ENCODE data around the gene ATP6V1G3.

The ATP6V1G3 gene

DNA sequence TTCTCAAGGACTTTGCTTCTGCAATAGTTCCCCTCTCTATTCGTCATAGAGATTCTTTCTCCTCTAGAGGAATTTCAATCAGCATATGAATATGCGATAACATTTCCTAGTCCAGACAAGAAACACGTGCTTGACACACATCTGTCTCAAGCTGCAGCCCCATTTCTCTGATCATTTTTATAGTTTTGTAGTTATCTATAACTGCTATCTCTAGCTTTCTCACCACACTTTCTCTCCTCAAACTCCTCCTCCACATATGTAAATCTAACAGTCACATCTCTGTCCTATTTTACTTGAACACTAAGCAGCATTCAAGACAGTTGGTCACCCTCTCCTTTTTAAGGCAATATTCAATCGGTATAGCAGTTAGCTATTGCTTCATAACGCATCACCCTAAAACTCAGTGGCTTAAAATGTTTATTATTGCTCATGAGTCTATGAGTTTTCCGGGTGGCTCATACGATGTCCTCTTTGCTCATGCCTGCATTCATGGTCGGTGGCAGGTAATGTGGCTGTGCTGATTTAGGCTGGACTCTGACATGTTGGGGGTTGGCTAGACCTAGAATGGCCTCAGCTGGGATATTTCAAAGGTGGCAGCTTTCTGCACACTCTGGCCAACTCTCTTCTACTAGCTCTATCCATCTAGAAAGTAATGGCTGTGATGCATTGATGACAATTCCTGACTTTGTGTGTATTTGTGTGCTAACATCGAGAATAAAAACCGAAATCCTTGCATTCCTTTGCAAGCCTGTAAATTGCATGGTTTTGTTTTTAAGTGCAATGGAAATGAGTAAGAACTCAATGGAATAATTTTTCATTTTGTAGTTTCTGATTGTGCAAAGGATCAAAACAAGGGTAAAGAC is 20.6 kb downstream of the ATP6V1G3 start:
- no peak overlapping the region for H3K27ac ChIP-seq (ENCODE audit: low read length)
- no peak overlapping the region for H3K4me3 ChIP-seq (ENCODE audit: low read length)
- H3K9ac ChIP-seq (ENCODE audit: low read depth, low read length), result no peak overlapping the region
- peaks cover 19% of the 10 kb centered on the region for H3K4me1 ChIP-seq (ENCODE audit: insufficient read depth, low read length)
- no peaks in the 10 kb centered on the region for H3K36me3 ChIP-seq (ENCODE audit: insufficient read depth, low read depth, low read length)
- no peaks in the 10 kb centered on the region for H3K27me3 ChIP-seq (ENCODE audit: insufficient read depth, low read length)
- H3K9me3 ChIP-seq (ENCODE audit: insufficient read depth, low read depth, low read length), result no peaks in the 10 kb centered on the region

DNA sequence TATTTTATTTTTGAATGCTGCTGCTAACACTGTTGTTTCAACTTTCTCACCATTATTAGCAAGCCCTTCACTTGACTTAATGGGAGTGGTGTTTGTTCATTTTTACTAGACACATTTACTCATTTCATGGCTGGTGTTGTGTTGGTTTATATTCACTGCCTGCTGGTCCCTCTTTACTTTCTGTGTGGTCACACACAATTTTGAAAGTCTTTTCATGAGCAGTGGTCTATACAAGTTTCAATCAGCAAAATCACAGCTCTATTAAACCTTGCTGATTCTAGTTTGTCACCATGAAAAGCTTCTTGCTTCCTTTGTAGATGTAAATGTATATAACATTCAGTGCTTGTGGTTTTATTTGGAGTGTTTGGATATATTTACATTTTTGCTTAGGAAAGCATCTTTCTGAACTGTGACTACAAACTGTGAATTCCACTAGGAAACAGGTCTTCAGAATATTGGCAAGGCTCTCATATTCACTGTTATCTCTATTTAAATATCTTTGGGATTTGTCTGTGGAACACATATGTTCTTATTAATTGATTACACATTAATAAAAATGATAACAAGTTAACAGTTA is 22.8 kb downstream of the ATP6V1G3 start:
- Histone ChIP-seq H3K9ac (ENCODE audit: low read depth, low read length) (no peak overlapping the region), H3K4me3 (ENCODE audit: low read length) (no peak overlapping the region), H3K27ac (ENCODE audit: low read length) (no peak overlapping the region), H3K36me3 (ENCODE audit: insufficient read depth, low read depth, low read length) (no peaks in the 10 kb centered on the region), H3K4me1 (ENCODE audit: insufficient read depth, low read length) (peaks cover 19% of the 10 kb centered on the region), H3K9me3 (ENCODE audit: insufficient read depth, low read depth, low read length) (no peaks in the 10 kb centered on the region), H3K27me3 (ENCODE audit: insufficient read depth, low read length) (no peaks in the 10 kb centered on the region)

DNA sequence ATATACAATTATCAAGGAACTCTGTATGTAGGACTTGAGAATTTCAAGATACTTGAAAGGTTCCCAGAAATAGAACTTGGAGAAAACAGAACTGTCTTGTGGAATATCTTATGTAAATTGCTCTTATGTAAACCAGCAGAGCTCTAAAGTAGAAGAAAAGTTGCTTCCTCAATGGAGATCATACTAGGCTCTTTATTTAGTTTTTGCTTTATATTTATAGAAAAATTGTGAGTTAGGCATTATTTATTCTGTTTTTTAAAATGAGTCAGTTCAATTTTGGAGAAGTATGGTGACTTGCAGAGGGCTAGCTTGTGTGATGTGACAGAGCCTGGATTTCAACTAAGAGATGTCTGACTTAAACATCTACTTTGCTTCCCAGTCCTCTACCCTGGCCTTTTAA is 40.4 kb downstream of the ATP6V1G3 start:
- Histone ChIP-seq H3K36me3 (ENCODE audit: insufficient read depth, low read depth, low read length) (no peaks in the 10 kb centered on the region), H3K27me3 (ENCODE audit: insufficient read depth, low read length) (no peaks in the 10 kb centered on the region), H3K27ac (ENCODE audit: low read length) (no peak overlapping the region), H3K9me3 (ENCODE audit: insufficient read depth, low read depth, low read length) (peaks cover 7% of the 10 kb centered on the region), H3K4me1 (ENCODE audit: insufficient read depth, low read length) (0 out of 2 replicates have a peak, but pooled peaks cover 3% of the 10 kb centered on the region), H3K4me3 (ENCODE audit: low read length) (no peak overlapping the region), H3K9ac (ENCODE audit: low read depth, low read length) (no peak overlapping the region)

DNA sequence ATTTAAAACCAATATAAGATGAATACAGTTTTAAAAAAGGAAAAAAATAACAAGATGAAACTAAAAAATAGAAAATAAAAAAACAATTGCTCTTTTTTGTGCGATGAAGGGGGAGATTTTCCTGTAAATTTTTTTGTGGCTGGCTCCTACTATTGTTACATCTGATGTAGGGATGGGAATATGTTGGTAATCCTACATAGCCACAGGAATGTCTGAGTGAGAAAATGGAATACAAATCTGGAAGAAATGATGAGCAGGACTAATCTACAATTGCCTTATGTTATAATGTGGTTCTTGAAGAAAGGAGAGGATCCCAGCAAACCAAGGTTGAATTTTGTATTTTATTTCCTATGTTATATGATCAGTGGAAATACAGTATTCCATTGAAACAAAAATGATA is 40.9 kb downstream of the ATP6V1G3 start:
- Histone ChIP-seq H3K4me1 (ENCODE audit: insufficient read depth, low read length) (0 out of 2 replicates have a peak, but pooled peaks cover 3% of the 10 kb centered on the region), H3K27me3 (ENCODE audit: insufficient read depth, low read length) (no peaks in the 10 kb centered on the region), H3K9ac (ENCODE audit: low read depth, low read length) (no peak overlapping the region), H3K27ac (ENCODE audit: low read length) (no peak overlapping the region), H3K9me3 (ENCODE audit: insufficient read depth, low read depth, low read length) (peaks cover 7% of the 10 kb centered on the region), H3K4me3 (ENCODE audit: low read length) (no peak overlapping the region), H3K36me3 (ENCODE audit: insufficient read depth, low read depth, low read length) (no peaks in the 10 kb centered on the region)

DNA sequence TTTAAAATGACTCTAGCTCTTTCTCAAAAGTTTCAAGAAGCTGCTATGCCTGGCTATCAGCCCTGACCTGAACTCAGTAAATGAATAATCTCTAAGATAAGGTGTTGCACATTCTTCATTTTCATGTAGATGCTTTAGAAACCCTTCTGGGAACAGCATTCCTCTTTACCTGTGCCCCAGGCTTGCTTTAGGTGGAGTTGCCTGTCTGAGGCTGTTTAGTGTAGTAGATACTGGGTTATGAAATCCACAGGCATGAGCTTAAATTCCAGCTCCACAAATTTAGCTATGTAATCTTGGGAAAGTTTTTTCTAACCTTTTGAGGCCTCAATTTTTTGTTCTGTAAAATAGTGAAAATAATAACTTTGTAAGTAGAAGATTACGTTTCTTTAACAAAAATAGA is 41.6 kb downstream of the ATP6V1G3 start:
- 0 out of 2 replicates have a peak, but pooled peaks cover 3% of the 10 kb centered on the region for H3K4me1 ChIP-seq (ENCODE audit: insufficient read depth, low read length)
- H3K4me3 ChIP-seq (ENCODE audit: low read length), result no peak overlapping the region
- H3K36me3 ChIP-seq (ENCODE audit: insufficient read depth, low read depth, low read length), result no peaks in the 10 kb centered on the region
- H3K9me3 ChIP-seq (ENCODE audit: insufficient read depth, low read depth, low read length), result peaks cover 7% of the 10 kb centered on the region
- no peak overlapping the region for H3K9ac ChIP-seq (ENCODE audit: low read depth, low read length)
- H3K27ac ChIP-seq (ENCODE audit: low read length), result no peak overlapping the region
- no peaks in the 10 kb centered on the region for H3K27me3 ChIP-seq (ENCODE audit: insufficient read depth, low read length)

DNA sequence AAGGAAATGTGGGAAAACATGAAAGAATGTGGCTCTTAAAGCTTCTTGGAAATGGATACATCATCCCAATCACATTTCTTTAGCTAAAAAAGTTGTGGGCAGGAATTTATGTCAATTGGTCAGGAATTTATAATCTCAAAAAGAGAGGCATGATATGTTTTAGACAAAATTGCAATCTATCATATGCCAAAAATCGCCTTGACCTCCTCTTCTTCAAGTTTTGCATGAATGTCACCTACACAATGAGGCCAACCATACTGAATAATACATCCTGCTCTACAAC is 42.4 kb downstream of the ATP6V1G3 start:
- H3K9ac ChIP-seq (ENCODE audit: low read depth, low read length), result no peak overlapping the region
- H3K36me3 ChIP-seq (ENCODE audit: insufficient read depth, low read depth, low read length), result no peaks in the 10 kb centered on the region
- H3K4me3 ChIP-seq (ENCODE audit: low read length), result no peak overlapping the region
- 0 out of 2 replicates have a peak, but pooled peaks cover 3% of the 10 kb centered on the region for H3K4me1 ChIP-seq (ENCODE audit: insufficient read depth, low read length)
- H3K27ac ChIP-seq (ENCODE audit: low read length), result no peak overlapping the region
- H3K27me3 ChIP-seq (ENCODE audit: insufficient read depth, low read length), result no peaks in the 10 kb centered on the region
- H3K9me3 ChIP-seq (ENCODE audit: insufficient read depth, low read depth, low read length), result peaks cover under 1% of the 10 kb centered on the region; the same call in 1 of the 2 replicates

DNA sequence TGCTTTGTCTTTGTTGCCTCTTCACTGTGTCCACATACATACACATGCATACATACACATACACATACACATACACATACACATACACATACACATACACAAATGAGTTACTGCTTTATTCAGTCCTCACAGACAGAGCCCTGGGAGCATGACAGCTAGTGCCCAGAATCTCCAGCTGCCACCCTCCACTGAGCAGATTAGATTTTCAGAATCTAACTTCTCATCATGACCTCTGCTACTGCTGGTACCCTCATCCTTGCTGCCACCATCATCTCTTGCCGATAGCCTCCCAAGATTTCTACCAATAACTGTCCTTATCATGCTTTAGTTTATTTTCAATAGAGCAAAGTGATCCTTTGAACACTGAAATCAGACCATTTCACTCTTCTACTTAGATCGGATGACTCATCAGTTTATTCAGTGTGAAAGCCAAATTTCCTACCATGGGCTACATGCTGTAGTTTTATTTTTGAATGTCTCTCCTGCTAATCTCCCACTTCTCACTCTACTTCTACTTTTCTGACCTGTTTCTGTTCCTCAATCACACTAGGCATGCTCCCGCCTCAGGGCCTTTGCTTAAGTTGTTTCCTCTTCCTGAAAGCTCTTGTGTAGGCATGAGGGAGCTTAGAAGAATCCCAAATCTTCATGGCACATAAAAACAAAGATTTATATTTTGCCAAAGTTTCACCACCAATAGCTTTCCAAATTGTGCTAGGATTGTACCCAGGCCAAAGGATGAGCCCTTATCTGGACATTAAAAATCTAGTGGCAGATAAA is 43.0 kb downstream of the ATP6V1G3 start:
- H3K36me3 ChIP-seq (ENCODE audit: insufficient read depth, low read depth, low read length), result no peaks in the 10 kb centered on the region
- no peak overlapping the region for H3K27ac ChIP-seq (ENCODE audit: low read length)
- no peak overlapping the region for H3K9ac ChIP-seq (ENCODE audit: low read depth, low read length)
- H3K9me3 ChIP-seq (ENCODE audit: insufficient read depth, low read depth, low read length), result no peaks in the 10 kb centered on the region
- H3K27me3 ChIP-seq (ENCODE audit: insufficient read depth, low read length), result no peaks in the 10 kb centered on the region
- no peak overlapping the region for H3K4me3 ChIP-seq (ENCODE audit: low read length)
- 0 out of 2 replicates have a peak, but pooled peaks cover 3% of the 10 kb centered on the region for H3K4me1 ChIP-seq (ENCODE audit: insufficient read depth, low read length)

DNA sequence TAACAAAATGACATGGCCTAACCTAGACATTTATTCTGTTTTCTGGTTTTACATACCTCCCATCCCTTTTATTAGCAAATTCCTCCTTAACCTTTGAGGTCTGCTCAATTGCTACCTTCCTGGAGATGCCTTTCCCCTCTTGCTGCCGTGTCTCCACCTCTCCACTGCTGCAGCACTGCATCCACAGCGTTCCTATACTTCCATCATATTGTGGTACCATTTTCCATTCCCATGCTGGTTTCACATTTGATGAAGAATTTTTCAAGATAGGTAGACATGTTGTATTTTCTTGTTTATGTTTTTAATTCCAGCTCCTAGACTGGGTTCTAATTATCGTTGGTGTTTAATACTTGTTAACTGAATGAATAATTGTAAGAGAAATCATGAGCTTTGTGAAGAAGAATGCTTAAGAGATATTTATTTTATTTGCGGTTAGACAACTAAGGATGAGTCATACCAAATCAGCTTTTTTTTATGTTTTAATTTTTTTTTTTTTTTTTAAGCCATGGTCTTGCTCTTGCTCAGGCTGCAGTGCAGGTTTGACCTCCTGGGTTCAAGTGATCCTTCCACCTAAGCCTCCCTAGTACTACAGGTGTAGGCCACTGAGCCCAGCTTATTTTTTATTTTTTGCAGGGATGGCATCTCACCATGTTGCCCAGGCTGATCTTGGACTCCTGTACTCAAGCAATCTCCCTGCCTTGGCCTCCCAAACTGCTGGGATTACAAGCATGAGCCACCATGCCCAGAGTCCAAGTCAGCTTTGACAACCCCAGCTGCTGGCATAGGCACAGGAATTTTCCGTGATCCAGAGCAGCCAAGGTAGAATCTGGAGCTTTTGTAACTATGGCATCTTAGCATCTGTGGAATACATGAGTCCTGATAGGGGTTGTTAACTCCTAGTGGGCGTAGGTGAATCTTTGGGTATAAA is 44.0 kb downstream of the ATP6V1G3 start:
- Histone ChIP-seq H3K27me3 (ENCODE audit: insufficient read depth, low read length) (no peaks in the 10 kb centered on the region), H3K4me1 (ENCODE audit: insufficient read depth, low read length) (0 out of 2 replicates have a peak, but pooled peaks cover 3% of the 10 kb centered on the region), H3K27ac (ENCODE audit: low read length) (no peak overlapping the region), H3K4me3 (ENCODE audit: low read length) (no peak overlapping the region), H3K36me3 (ENCODE audit: insufficient read depth, low read depth, low read length) (no peaks in the 10 kb centered on the region), H3K9me3 (ENCODE audit: insufficient read depth, low read depth, low read length) (no peaks in the 10 kb centered on the region), H3K9ac (ENCODE audit: low read depth, low read length) (no peak overlapping the region)

DNA sequence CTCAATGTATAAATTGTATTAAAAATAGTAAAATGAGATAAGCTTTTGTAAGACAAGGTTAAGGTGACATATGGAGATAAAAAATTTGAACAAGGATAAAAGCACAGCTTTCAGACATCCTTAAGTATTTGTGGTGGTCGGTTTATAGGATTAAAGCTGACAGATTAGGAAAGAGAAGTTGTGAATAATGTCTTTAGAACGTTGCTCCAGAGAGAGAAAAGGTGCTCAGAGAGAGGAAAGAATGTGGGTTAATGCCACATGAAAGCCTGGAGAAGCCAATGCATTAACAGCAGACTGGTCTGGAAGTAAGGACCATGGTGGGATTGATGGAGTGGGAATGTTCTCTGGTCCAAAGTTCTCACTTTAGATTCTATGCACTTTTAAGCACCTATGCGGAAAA is 44.8 kb downstream of the ATP6V1G3 start:
- Histone ChIP-seq H3K4me3 (ENCODE audit: low read length) (no peak overlapping the region), H3K9me3 (ENCODE audit: insufficient read depth, low read depth, low read length) (no peaks in the 10 kb centered on the region), H3K36me3 (ENCODE audit: insufficient read depth, low read depth, low read length) (no peaks in the 10 kb centered on the region), H3K4me1 (ENCODE audit: insufficient read depth, low read length) (0 out of 2 replicates have a peak, but pooled peaks cover 3% of the 10 kb centered on the region), H3K27me3 (ENCODE audit: insufficient read depth, low read length) (no peaks in the 10 kb centered on the region), H3K27ac (ENCODE audit: low read length) (no peak overlapping the region), H3K9ac (ENCODE audit: low read depth, low read length) (no peak overlapping the region)

DNA sequence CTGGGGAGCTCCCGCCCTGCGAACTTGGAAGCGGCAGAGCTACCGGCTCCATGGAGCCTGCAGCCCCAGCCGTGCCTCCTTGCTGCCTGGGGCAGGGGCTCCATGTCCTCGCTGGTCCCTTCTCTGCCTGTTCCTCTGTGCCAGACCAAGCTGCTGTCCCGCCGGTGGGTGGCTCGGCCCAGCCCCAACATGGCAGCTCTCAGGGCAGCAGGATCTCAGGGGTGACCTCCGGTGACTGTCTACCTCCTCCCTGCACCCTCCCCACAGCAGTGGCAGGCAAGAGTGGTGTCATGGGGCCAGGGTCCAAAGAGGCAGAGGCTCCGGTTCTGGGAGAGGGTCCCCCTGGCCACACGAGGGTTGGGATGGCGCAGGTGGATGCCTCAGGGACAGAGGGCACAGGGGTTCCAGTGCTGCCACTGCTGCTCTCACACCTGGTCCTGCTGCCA is 45.8 kb downstream of the ATP6V1G3 start:
- Histone ChIP-seq H3K36me3 (ENCODE audit: insufficient read depth, low read depth, low read length) (no peaks in the 10 kb centered on the region), H3K27me3 (ENCODE audit: insufficient read depth, low read length) (no peaks in the 10 kb centered on the region), H3K9ac (ENCODE audit: low read depth, low read length) (no peak overlapping the region), H3K27ac (ENCODE audit: low read length) (no peak overlapping the region), H3K4me3 (ENCODE audit: low read length) (no peak overlapping the region), H3K4me1 (ENCODE audit: insufficient read depth, low read length) (0 out of 2 replicates have a peak, but pooled peaks cover 3% of the 10 kb centered on the region), H3K9me3 (ENCODE audit: insufficient read depth, low read depth, low read length) (no peaks in the 10 kb centered on the region)

DNA sequence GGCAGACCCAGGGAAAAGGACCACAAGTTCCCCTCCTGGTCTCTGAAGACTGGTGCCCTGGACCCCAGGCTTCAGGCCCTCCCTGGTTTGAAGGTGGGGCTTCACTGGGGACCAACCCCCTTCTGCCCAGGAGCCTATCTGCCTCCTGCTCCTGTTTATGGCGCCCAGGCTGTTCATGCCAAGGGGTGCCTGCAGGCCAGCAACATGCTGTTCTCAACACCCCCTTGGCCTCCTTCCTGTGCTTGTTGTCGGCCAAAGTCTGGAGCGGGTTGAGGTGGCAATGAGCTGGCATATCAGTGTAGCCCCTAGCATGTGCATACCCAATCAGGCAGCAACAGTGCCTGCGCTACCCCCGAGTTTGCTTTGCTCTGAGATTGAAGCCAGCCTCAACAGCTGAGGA is 46.3 kb downstream of the ATP6V1G3 start:
- no peaks in the 10 kb centered on the region for H3K9me3 ChIP-seq (ENCODE audit: insufficient read depth, low read depth, low read length)
- H3K4me1 ChIP-seq (ENCODE audit: insufficient read depth, low read length), result 0 out of 2 replicates have a peak, but pooled peaks cover 3% of the 10 kb centered on the region
- H3K9ac ChIP-seq (ENCODE audit: low read depth, low read length), result no peak overlapping the region
- no peak overlapping the region for H3K27ac ChIP-seq (ENCODE audit: low read length)
- no peak overlapping the region for H3K4me3 ChIP-seq (ENCODE audit: low read length)
- no peaks in the 10 kb centered on the region for H3K27me3 ChIP-seq (ENCODE audit: insufficient read depth, low read length)
- no peaks in the 10 kb centered on the region for H3K36me3 ChIP-seq (ENCODE audit: insufficient read depth, low read depth, low read length)
